ENCODE measurements around the gene CACTIN. TPM values are rescaled to one million over a fixed set of nuclear protein-coding genes. Genes with fewer than 3 reads are reported as not detected.
"Not testable (repeated sequence)": the region's sequence is repeated elsewhere in the genome, so short reads cannot be mapped to it uniquely, and the experiment has no call there.

CACTIN gene
- total RNA-seq, 1 donor from 2014 or later, result 26.7 TPM

- no peak overlapping the region for H3K9ac ChIP-seq (ENCODE audit: low read length)
- no peak overlapping the region for H3K4me2 ChIP-seq (ENCODE audit: low read length)
- no peak for FAIRE-seq
- no peak for DNase-seq (ENCODE audit: low read depth)
- Mint-ChIP-seq H3K27ac (ENCODE audit: unreplicated experiment) (no peak overlapping the region), H3K4me3 (ENCODE audit: unreplicated experiment) (no peak overlapping the region), H3K27me3 (ENCODE audit: low read depth, unreplicated experiment) (no peaks in the 10 kb centered on the region), H3K9me3 (ENCODE audit: unreplicated experiment) (no peaks in the 10 kb centered on the region), H3K36me3 (ENCODE audit: low read depth, unreplicated experiment) (peaks cover 10% of the 10 kb centered on the region), H3K4me1 (ENCODE audit: low read depth, unreplicated experiment) (no peaks in the 10 kb centered on the region)
- no peak overlapping the region for H2AFZ ChIP-seq (ENCODE audit: low read depth, low read length)
- no peaks in the 10 kb centered on the region for H3K79me2 ChIP-seq (ENCODE audit: insufficient read depth, low read length)
- no peaks in the 10 kb centered on the region for H3K36me3 ChIP-seq (ENCODE audit: insufficient read depth, low read length)
- no peaks in the 10 kb centered on the region for H3K27me3 ChIP-seq (ENCODE audit: insufficient read depth, low read length)
- peaks cover 3% of the 10 kb centered on the region for H4K20me1 ChIP-seq (ENCODE audit: insufficient read depth, low read length)
- no peak for TF ChIP-seq EZH2 (IDR thresholded peaks at IDR 0.05; ENCODE audit: insufficient read depth, low read length)
- no peak overlapping the region for H3K27ac ChIP-seq (ENCODE audit: low read depth, low read length)
- H3K4me1 ChIP-seq (ENCODE audit: insufficient read depth, low read length), result peaks cover 2% of the 10 kb centered on the region
- H3K4me3 ChIP-seq (ENCODE audit: insufficient read depth, low read depth, low read length), result no peak overlapping the region
- H3K9me3 ChIP-seq (ENCODE audit: insufficient read depth, low read depth, low read length), result no peaks in the 10 kb centered on the region
Measured at GRCh38 chr19:3649888-3650287, 23.3 kb upstream of the CACTIN start.

DNA sequence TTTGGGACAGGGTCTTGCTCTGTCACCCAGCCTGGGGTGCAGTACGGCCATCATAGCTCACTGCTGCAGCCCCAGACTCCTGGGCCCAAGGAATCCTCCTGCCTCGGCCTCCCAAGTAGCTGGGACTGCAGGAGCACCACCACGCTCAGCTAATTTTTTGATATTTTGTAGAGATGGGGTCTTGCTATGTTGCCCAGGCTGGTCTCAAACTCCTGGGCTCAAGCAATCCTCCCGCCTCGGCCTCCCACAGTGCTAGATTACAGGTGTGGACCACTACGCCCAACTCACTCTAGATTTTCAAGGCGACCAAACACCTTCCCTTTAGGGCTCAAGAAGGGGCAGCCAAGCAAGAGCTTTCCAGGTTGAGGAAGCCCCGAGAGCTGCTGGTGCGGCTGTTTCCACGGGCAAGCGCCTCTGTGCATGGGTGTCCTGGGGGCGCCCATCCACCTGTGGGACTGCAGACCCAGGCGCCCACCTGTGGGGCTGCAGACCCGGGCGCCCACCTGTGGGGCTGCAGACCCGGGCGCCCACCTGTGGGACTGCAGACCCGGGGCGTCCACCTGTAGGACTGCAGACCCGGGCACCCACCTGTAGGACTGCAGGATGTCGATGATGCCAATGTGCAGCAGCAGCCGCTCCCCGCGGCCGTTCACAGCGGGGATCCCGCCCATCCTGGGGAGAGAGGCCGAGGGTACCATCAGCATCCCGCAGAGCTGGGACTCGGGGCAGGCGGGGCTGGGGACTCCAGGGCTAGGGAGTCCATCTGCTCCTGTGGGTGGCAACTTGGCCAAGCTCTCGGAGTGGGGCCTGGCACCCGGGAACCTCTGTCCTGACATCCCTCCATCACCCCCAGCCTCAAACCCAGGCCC is 21.7 kb upstream of the CACTIN start:
- H3K27me3 Mint-ChIP-seq (ENCODE audit: low read depth, unreplicated experiment), result no peaks in the 10 kb centered on the region
- no peaks in the 10 kb centered on the region for H3K79me2 ChIP-seq (ENCODE audit: insufficient read depth, low read length)
- H3K4me1 Mint-ChIP-seq (ENCODE audit: low read depth, unreplicated experiment), result no peaks in the 10 kb centered on the region
- H3K4me2 ChIP-seq (ENCODE audit: low read length), result no peak overlapping the region
- TF ChIP-seq, protein P1, sequence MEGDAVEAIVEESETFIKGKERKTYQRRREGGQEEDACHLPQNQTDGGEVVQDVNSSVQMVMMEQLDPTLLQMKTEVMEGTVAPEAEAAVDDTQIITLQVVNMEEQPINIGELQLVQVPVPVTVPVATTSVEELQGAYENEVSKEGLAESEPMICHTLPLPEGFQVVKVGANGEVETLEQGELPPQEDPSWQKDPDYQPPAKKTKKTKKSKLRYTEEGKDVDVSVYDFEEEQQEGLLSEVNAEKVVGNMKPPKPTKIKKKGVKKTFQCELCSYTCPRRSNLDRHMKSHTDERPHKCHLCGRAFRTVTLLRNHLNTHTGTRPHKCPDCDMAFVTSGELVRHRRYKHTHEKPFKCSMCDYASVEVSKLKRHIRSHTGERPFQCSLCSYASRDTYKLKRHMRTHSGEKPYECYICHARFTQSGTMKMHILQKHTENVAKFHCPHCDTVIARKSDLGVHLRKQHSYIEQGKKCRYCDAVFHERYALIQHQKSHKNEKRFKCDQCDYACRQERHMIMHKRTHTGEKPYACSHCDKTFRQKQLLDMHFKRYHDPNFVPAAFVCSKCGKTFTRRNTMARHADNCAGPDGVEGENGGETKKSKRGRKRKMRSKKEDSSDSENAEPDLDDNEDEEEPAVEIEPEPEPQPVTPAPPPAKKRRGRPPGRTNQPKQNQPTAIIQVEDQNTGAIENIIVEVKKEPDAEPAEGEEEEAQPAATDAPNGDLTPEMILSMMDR (IDR thresholded peaks at IDR 0.05; ENCODE audit: insufficient read depth, low read depth, low read length), result no peak
- TF ChIP-seq EZH2 (IDR thresholded peaks at IDR 0.05; ENCODE audit: insufficient read depth, low read length), result no peak
- no peak overlapping the region for H3K4me3 ChIP-seq (ENCODE audit: insufficient read depth, low read depth, low read length)
- H3K27ac Mint-ChIP-seq (ENCODE audit: unreplicated experiment), result no peak overlapping the region
- no peak overlapping the region for H2AFZ ChIP-seq (ENCODE audit: low read depth, low read length)
- H3K4me3 Mint-ChIP-seq (ENCODE audit: unreplicated experiment), result no peak overlapping the region
- FAIRE-seq, result no peak
- no peaks in the 10 kb centered on the region for H3K36me3 ChIP-seq (ENCODE audit: insufficient read depth, low read length)
- no peak overlapping the region for H3K9ac ChIP-seq (ENCODE audit: low read length)
- H3K9me3 Mint-ChIP-seq (ENCODE audit: unreplicated experiment), result no peaks in the 10 kb centered on the region
- H3K27ac ChIP-seq (ENCODE audit: low read depth, low read length), result no peak overlapping the region
- peaks cover 8% of the 10 kb centered on the region for H3K36me3 Mint-ChIP-seq (ENCODE audit: low read depth, unreplicated experiment)
- no peak for DNase-seq (ENCODE audit: low read depth)
- no peaks in the 10 kb centered on the region for H3K27me3 ChIP-seq (ENCODE audit: insufficient read depth, low read length)
- H4K20me1 ChIP-seq (ENCODE audit: insufficient read depth, low read length), result peaks cover 3% of the 10 kb centered on the region
- no peaks in the 10 kb centered on the region for H3K9me3 ChIP-seq (ENCODE audit: insufficient read depth, low read depth, low read length)
- peaks cover 5% of the 10 kb centered on the region for H3K4me1 ChIP-seq (ENCODE audit: insufficient read depth, low read length)

GRCh38 chr19:3647102-3647501 is 20.5 kb upstream of the CACTIN start:
- not testable (repeated sequence) for H3K4me2 ChIP-seq (ENCODE audit: low read length); H3K9ac ChIP-seq (ENCODE audit: low read length); H2AFZ ChIP-seq (ENCODE audit: low read depth, low read length); H3K27ac ChIP-seq (ENCODE audit: low read depth, low read length); H3K9me3 Mint-ChIP-seq (ENCODE audit: unreplicated experiment); H4K20me1 ChIP-seq (ENCODE audit: insufficient read depth, low read length); H3K4me3 ChIP-seq (ENCODE audit: insufficient read depth, low read depth, low read length); H3K4me1 ChIP-seq (ENCODE audit: insufficient read depth, low read length); H3K36me3 Mint-ChIP-seq (ENCODE audit: low read depth, unreplicated experiment); H3K27me3 Mint-ChIP-seq (ENCODE audit: low read depth, unreplicated experiment); DNase-seq (ENCODE audit: low read depth); H3K79me2 ChIP-seq (ENCODE audit: insufficient read depth, low read length); H3K4me3 Mint-ChIP-seq (ENCODE audit: unreplicated experiment); H3K27ac Mint-ChIP-seq (ENCODE audit: unreplicated experiment); H3K9me3 ChIP-seq (ENCODE audit: insufficient read depth, low read depth, low read length); H3K36me3 ChIP-seq (ENCODE audit: insufficient read depth, low read length); H3K27me3 ChIP-seq (ENCODE audit: insufficient read depth, low read length); H3K4me1 Mint-ChIP-seq (ENCODE audit: low read depth, unreplicated experiment); FAIRE-seq

All from astrocyte (in vitro differentiated cells and primary cell).